Measurements from ENCODE around the gene PIP5K1C.
"Not testable (repeated sequence)": the region's sequence is repeated elsewhere in the genome, so short reads cannot be mapped to it uniquely, and the experiment has no call there.

Gene PIP5K1C

DNA sequence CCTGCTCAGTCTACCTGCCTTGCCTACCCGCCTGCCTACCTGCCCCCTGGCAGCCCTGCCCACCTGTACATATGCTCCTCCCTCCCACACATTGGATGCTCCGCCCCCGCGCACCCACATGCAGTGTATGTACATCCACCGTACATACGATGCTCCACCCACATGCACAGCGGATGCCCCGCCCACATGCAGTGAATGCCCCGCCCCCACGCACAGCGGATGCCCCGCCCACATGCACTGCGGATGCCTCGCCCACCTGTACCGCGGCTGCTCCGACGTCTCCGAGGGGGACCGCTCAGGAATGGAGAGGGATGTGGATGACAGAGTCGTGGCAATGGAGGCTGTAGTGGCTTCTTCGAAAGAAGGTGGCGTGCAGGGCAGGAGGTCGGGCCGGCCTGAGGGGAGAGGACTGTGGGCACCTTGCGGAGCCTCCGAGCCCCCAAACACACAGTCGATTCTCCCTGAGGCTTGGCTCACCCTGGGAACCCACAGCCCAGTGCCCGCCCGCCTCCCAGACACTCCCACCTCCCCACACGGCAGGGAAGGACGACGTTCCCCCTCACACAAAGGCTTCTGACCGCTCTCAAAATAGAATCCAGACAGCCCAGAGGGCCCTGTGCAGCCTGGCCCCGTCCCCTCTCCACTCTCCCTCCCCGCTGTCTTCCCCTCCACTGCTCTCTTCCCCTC, 57.1 kb downstream of the PIP5K1C start:
- no peak for DNase-seq

DNA sequence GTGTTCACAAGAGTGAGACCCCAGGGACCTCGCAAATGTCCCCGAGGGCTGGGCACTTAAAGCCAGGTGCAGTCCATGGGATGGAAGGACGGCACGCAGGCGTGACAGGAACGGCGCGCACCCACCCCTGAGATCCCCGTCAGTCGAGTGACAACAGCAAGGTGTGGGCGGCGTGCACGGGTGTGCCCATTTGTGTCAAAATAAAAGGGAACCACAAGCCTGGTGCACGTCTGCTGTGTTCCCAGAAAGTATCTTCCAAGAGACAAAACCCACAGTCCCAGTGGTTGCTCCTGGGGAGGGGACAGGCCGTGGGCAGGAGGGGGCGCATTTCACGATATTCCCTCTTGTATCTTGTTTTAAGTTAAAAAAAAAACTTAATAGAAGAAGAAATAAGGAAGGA, 58.0 kb downstream of the PIP5K1C start:
- DNase-seq = no peak

DNA sequence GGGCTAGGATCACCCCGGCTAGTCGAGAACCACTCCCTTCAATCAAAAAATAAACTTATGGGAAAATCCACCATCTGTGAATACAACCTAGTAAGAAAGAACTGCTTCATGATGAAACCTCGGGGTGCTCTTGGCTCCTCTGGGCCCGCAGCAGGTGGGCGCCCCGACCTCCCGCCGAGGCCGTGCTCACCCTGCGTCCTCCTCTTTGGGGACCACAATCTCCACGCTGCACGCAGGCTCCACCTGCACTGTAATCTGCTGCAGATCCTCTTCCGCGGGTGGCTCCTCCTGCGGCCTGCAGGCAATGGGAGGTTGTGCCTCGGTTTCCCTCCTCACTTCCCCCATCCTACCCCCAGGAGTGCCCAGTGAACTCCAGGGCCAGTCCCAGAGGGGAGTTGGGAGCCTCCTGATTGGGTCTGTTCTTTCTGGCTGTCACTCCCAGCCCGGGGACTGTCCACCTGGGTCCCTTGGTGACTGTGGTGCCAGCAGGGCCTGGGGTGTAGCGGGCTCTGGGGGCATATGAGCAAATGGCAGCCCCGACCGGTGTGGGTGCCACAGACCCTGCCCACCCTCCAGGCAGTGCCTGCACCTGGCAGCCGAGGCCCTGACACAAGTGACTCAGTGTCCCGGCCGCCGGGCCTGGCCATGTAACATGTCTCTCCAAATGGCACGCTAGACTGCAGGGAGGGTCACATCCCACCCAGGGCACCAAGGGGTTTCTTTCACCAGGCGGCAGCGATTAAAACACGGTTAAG, 58.6 kb downstream of the PIP5K1C start:
- no peak for DNase-seq

DNA sequence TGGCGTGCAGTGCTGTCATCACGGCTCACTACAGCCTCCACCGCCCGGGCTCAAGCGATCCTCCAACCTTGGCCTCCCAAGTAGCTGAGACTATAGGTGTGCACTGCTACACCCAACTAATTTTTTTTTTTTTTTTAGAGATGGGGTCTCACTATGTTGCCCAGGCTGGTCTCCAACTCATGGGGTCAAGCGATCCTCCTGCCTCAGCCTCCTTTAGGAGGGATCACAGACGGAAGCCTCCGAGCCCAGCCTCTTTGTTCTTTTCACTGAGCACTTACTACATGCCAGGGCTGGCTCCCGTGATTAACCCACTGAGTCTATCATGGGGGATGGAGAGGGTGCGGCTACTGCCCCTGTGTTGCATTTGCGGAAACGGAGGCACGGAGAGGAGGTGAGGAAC, 60.8 kb downstream of the PIP5K1C start:
- no peak for DNase-seq

DNA sequence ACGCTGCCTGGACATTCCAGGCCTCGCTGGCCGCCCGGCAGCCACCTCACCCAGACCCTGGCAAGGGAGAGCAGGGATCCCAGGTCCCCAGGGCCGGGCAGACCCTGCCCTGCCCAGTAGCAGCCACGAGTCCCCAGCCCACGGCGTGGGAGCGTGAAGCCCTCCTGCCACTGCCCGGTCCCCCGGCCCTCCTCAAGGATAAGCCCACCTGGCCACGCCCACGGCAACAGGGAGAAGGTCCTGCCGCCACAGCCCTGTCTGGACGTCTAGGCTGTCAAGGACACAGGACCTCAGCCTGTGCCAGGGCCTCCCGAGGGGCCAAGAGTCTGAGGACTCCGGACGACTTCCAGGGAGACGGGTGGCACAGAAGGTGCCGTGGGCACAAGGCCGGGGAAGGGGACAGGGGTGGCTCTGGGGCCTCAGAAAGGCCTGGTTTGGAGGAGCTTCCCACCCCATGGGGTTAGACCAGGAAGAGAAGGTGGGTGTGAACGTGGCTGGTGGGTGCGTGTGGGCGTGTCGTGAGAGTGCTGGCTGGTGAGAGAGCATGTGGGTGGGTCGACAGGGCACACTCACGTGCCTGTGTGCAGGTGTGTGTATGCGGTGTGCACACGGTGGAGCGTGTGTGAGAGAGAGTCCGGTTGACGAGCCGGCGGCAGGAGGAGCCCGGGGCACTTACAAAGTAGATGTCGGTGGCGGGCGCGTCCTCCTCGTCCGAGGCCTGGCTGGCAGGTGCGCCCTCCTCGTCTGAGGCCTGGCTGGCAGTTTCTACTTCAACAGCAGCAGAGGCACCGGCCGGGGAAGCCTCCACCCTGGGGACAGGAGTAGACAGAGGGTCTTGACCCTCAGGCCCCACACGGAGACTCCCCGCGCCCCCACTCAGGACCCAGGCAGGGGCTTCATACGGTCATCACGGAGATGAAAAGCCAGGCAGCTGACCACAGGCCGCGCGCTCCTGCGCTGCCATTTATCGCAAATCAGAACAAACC, 61.8 kb downstream of the PIP5K1C start:
- DNase-seq = no peak

DNA sequence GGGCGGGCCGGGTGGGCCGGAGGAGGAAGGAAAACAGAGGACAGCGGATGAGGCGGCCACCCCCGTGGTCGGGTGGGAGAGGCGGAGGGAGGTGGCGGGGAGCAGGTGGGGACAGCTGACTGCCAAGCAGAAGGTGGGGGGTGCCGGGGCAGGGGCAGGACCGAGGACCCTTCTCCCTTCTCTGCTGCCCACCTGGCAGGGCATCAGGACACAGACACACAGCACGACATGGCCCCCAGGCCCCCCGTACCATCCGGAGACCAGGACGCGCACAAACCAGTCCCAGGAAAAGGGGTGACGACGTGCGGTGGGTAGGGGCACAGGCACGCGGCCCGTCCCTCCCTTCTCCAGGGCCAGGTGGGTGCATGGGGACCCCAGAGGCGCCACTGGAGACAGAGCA, 62.6 kb downstream of the PIP5K1C start:
- no peak for DNase-seq

DNA sequence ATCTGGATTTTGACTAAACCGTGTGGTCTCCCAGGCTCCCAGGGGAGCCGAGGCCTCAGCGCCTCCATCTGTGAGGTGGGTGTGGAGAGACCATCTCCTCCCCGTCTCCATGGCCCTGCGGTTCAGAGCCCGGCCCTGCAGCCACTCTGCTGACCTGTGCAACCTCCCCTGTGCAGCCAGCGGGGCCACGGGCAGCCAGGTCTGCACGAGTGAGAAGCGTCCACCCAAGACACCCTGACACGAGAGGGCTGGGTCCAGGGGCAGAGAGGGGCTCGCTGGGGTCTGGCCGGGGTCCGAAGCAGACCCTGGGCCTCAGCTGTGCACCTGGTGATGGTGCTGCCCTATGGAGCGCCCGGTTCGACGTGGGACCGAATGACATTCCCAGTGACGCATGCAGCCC, 63.3 kb downstream of the PIP5K1C start:
- no peak for DNase-seq

DNA sequence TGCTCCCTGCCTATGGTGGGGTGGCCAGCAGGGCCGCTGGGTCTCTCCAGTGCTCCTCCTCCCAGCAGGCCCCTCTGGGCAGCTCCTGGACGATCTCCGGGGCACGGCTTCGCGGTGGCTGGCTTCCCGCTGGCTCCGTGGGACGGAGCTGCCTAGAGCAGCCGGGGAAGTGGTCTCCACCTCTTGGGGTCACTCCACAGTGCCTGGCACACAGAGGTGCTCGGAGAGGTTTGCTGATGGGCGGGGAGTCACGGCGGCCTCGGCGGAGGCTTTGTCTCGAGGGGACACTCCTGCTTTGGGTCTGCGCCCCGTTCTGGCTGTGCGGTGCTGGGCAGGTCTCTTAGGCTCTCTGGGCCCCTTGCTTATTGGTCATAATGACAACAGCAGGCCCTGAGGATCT, 63.8 kb downstream of the PIP5K1C start:
- DNase-seq = no peak

DNA sequence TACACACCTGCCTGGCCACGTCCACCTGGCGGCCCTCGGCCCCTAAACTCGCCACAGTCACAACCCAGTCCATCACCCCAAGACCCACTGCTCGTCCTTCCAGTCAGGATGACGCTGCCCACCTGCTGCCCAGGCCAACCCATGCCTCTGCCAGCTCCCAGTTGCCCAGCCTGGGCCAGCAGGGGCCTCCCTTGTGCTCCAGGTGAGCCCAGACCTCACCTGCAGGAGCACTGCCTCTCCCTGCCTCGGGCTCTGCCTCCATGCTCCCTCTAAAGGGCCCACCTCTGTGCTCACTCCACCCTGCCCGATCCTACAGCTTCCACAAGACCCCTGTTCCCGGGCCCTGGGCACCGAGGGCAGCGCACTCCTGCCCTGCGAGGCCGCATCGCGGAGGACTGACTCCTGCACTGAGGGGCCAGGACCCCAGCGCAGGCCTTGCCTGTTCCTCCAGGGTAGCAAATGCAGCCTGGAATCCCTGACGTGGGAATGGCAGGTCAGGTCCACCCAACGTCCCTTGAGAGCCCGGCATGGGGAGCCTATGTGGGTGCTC, 65.7 kb downstream of the PIP5K1C start:
- no peak for DNase-seq

DNA sequence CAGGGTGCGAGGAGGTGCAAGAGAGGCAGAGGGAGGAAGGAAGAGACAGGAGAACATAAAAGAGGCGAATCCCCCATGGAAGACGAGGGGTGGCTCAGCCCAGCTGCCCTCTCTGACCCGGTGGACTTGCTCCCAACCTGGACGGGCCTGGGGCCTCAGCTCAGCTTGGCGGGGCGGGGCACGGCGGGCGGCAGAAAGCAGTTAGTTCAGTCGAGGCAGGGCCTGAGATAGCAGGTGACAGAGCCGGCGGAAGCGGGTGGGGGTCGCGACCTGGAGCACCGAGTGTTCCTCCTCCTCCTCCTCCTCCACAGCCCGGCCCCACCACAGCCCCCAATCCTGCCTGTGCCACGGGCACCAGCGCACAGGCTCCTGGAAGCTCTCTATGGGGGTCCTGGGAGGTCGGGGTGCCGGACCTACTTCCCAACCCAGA, 66.7 kb downstream of the PIP5K1C start:
- DNase-seq = no peak

DNA sequence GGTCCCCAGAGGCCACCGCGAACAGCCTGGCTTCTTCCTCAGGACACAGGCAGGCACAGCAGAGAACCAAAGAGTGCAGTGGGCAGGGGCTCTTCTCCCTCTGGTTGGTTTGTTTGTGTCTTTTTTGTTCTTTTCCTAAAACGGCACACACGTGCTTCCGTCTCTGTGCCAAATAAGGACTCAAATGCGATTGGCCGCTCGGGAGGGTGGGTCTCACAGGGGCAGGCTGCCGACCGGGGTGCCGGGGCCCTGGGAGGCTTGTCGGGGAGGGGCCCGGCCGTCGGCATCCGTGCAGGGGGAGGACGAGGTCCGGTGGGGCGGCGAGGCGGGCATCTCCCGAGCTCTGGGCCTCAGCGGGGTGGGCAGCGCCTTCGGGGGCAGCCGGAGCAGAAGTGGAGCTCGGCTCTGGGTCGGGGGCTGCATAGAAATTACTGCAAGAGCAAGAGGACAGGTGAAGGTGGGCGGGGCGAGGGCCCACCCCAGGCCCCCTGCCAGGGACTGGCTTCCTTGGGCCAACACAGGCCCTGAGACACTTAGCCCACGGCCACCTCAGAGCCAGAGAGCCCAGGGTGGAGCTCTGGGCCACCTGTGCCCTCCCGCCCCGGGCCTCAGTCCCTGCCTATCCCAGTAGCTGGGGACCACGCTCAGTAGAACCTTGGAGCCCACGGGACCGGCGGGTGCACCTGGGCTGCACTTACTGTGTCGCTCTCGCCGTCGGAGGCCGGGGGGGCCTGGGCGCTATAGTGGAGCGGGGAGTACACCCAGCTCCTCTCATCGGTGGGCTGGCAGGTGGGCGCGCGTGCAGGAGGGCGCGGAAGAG, 67.3 kb downstream of the PIP5K1C start:
- no peak for DNase-seq

DNA sequence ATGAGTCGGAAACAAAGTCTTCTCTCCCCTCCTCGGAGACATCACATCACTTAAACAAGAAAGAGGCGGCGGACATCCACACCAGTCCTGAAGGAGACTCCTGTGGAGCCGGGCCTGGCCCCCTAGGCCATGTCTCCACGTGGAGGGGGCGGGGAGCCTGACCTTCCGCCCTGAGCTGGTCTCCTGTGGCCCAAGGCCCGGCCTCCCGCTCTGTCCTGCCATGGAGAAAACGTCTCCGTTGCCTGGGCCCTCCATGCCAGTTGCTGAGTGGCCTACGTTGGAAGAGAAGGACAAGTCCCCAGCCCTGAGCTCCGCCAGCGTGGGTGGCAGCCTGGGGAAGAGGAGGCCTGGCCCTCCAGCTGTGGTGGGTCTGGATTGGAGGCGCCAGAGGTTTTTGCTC, 68.2 kb downstream of the PIP5K1C start:
- no peak for DNase-seq

DNA sequence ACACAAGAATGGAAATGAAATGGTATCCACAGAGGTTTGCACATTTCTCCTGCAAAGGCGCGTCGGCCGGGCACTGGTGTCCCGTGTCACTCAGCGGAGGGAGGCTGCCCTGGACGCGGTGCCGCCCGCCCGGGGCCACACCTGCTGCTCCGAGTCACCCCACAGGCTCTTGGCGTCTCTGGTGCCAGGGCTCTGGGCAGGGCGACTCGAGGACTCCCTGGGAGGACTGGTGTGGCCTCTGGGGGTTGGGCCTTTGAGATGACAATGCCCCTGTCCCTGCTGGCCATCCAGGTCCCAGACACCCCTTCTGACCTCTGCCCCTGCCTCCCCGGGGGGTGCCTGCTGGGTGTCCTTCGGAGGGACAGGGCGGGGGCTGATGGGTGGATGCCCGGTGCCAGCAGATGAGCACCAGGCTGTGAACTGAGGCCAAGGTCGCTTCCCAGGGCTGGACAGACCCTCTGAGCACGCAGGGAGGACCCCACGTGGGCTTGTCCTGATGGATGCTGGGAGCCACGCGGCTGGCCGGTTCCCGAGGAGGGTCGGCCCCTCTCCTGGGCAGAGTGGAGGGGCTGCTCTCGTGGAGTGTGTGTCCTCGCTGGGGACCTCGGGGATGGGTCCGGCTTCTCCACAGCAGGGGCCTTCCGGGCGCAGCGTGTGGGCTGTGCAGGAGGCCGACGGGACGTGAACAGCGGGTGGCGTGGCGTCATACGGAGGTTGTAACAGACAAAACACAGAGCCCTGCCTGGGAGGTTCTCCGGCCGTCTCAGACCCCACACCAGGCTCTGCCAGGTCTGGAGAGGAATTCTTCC, 69.0 kb downstream of the PIP5K1C start:
- no peak for DNase-seq

DNA sequence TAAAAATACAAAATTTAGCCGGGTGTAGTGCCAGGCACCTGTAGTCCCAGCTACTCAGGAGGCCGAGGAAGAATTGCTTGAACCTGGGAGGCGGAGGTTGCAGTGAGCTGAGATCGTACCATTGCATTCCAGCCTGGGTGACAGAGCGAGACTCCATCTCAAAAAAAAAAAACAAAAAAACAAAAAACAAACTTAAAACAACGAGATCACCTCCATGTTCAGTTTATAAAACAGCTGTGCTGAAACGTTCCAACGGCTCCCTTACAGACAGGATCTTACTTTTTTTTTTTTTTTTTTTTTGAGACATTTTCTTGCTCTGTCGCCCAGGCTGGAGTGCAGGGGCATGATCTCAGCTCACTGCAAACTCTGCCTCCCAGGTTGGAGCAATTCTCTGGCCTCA, 71.5 kb downstream of the PIP5K1C start:
- DNase-seq = not testable (repeated sequence)

DNA sequence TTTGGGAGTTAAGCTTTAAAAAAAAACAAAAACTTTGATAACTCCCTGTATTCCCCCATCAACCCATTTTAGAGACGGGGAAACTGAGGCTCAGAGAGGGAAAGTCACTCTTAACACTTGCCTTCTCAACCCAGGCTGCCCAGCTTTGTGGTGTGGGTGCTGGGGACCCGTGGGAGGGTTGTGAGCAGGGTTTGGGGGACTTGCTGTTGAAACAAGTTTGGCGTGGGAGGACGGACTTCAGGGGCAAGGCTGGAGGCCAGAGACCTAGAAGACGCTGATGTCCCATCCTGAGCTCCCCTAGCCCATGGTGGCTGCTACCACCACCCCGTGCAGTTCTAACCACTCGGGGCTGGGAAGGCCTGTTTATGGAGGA, 72.9 kb downstream of the PIP5K1C start:
- DNase-seq = no peak

DNA sequence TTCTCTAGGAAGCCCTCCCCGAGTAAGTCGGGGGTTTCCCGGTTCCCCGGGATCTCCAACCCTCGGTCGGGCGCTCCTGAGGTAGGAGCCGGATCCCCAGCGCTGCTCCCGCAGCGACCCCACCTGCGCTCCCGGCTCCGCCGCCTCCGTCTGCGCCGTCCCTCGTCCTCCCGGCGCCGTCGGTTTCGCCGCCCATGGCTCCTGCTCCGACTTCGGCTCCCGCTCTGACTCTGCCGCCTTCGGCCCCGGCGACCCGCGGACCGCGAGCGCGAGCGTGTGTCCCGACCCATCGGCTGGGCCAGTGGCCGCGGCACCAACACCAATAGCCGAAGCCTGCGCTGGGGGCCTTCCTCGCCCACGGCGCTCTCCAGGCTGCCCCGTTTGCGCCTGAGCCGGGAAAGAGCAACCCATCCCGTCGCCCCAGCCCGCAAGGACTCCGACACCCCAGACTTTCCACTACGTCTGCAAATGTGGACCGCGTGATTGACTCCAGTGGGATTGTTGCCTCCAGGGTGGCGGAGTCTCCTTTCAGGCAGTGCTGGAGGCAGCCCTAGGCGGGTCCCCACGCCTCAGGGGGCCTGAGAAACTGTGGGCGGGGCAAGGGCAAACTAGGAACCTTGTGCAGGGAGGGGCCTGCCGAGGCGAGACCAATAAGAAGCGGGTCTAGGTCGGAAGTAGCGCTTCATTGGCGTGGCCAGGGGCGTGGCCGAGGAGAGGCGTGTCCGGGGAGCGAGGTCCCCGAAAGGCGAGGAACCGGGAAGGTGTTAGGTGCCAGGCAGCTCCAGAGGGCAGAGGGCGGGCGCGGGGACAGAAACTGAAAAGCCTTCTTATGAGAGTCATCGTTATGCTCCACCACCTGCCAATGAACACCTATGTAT, 73.6 kb downstream of the PIP5K1C start, which contains the start of gene CACTIN:
CACTIN (minus strand) TSS at position 318 of the 878 bp plus-strand sequence; CDS start at position 290, 28 bp downstream.
- peak; percentile 99 for DNase-seq

DNA sequence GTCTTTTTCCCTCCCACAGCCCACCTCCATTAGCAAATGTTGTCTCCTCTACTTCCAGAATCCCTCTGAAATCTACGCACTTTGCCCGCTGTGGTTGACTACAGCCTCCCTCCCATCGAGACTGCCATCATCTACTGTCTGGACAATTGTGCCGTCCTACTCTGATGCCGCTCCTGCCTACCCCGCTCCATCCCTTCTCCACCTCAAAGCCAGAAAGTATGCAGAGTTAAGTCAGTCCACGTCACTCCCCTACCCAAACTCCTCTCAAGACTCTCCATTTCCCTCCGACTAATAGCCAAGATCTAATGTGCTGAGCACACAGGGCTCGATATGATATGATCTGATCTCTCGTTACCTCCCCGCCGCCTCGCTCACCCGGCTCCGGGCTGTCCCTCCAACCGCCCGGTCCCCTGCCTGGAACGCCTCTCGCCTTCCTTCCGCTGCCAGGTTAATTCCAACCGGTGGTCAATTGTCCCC, 74.2 kb downstream of the PIP5K1C start:
- no peak for DNase-seq

DNA sequence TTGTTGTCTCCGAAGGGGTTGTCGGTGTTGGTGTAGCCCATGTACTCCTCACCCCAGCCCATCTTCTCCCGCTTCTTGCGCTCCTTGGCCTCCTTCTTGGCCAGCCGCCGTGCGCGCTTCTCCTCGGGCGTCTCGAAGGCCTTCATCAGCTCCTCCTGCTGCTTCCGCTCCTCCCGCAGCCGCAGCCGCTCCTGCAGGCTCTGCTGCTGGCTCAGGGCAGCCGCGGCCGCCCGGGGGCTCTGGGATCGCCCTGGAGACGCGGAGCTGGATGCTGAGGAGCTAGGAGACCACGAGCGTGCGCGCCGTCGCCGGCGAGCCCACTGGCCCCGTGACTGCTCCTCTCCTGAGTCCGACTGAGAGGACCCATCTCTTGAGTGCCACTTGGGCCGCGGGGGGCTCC, 76.6 kb downstream of the PIP5K1C start:
- DNase-seq = no peak

DNA sequence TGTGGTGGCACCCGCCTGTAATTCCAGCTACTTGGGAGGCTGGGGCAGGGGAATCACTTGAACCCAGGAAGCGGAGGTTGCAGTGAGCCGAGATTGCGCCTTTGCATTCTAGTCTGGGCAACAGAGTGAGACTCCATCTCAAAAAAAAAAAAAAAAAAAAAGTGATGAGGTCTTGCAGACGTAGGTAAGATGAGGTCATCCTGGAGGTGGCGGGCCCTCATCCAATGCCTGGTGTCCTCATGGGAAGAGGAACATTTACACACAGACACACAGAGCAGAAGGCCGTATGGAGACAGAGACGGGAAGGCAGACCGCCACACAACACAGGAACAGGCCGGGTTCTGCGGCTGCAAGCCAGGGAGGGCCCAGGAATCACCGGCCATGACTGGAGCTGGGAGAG, 78.0 kb downstream of the PIP5K1C start:
- DNase-seq = no peak

DNA sequence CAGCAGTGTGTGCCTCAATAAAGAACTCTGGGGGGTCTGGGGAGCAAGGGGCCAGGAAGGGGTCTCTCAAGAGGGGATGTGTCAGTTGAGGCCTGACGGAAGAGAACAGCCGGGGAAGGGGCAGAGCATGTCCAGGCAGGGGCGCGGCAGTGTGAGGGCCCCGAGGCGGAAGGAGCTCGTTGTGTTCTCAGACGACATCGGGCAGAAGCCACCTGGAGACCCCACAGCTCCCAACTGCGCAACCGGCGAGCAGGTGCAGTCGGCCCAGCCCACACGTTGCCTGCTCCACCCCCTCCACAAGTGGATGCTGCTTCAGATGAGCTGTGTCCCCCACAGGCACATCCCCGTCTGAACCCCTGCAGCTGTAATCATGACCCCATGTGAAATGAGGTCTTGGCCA, 78.6 kb downstream of the PIP5K1C start:
- no peak for DNase-seq

Data from NCI-H524 (cell line).